GM18520 (cell line): ENCODE results near the gene M6PR.

Experiments
- ATAC-seq: cut with Tn5 transposase; IDR thresholded peaks from one replicate; pipeline ENCODE4 v1.9.1; 2021; ENCODE audit not compliant: unreplicated experiment

M6PR gene

GRCh38 chr12:8949342-8950220, at the start of gene M6PR:
Gene M6PR (minus strand): TSS chr12:8949645. CDS start chr12:8946404, 3,241 bp downstream.
- peak; percentile 66 for ATAC-seq

- ATAC-seq = peak; percentile 98
Observed at GRCh38 chr12:8996682-8997405, 47.4 kb upstream of the M6PR start.

GRCh38 chr12:8995021-8995775, 45.8 kb upstream of the M6PR start:
- no peak for ATAC-seq

GRCh38 chr12:8993827-8994226, 44.4 kb upstream of the M6PR start:
- no peak for ATAC-seq

GRCh38 chr12:8991371-8992345, 42.2 kb upstream of the M6PR start:
- no peak for ATAC-seq

- ATAC-seq = no peak
Observed at GRCh38 chr12:8989413-8989812, 40.0 kb upstream of the M6PR start, which contains the start of gene KLRG1. Gene KLRG1 (plus strand): TSS chr12:8989546. CDS start chr12:8989636, 90 bp downstream.

- no peak for ATAC-seq
Observed at GRCh38 chr12:8987685-8988084, 38.2 kb upstream of the M6PR start.

GRCh38 chr12:8987163-8987562, 37.7 kb upstream of the M6PR start:
- no peak for ATAC-seq

- ATAC-seq = no peak
Observed at GRCh38 chr12:8985213-8985754, 35.8 kb upstream of the M6PR start.

- ATAC-seq = no peak
Observed at GRCh38 chr12:8980137-8980536, 30.7 kb upstream of the M6PR start.

- ATAC-seq = no peak
Observed at GRCh38 chr12:8970432-8970831, 21.0 kb upstream of the M6PR start.

GRCh38 chr12:8969861-8970411, 20.5 kb upstream of the M6PR start:
- ATAC-seq = no peak

GRCh38 chr12:8968761-8969160, 19.3 kb upstream of the M6PR start:
- ATAC-seq = no peak

GRCh38 chr12:8960176-8960575, 10.7 kb upstream of the M6PR start:
- ATAC-seq = no peak

GRCh38 chr12:8958066-8958465, 8.6 kb upstream of the M6PR start:
- no peak for ATAC-seq

- no peak for ATAC-seq
Observed at GRCh38 chr12:8957561-8957960, 8.1 kb upstream of the M6PR start.

GRCh38 chr12:8956772-8957171, 7.3 kb upstream of the M6PR start:
- no peak for ATAC-seq

GRCh38 chr12:8956073-8956472, 6.6 kb upstream of the M6PR start:
- ATAC-seq = no peak

- ATAC-seq = no peak
Observed at GRCh38 chr12:8953773-8954402, 4.4 kb upstream of the M6PR start.
